K562 (cell line): ENCODE results near the gene SGIP1.
"Not testable (repeated sequence)": the region's sequence is repeated elsewhere in the genome, so short reads cannot be mapped to it uniquely, and the experiment has no call there.

Experiments used
- BRCA1 ChIP-seq, 2 experiments: fragments of 450-650 bp in 1 of 2; sonication (generic) in 1 of 2; formaldehyde crosslinking in 1 of 2; IDR thresholded peaks; 2 replicates each; pipeline versions ENCODE4 v1.5.0 to v1.6.1; 2017 to 2020; ENCODE audit warnings: mild to moderate bottlenecking in 1 of 2, missing genetic modification reagents in 1 of 2
- HNRNPK ChIP-seq: fragments of 200-400 bp; formaldehyde crosslinking; IDR thresholded peaks from one replicate; pipeline ENCODE4 v1.6.1; 2018; ENCODE audit warnings: mild to moderate bottlenecking, low read depth, low read length; ENCODE audit not compliant: poor library complexity, severe bottlenecking
- MIER1 ChIP-seq: fragments of 450-650 bp; IDR thresholded peaks from 2 replicates; pipeline ENCODE4 v1.6.1; 2016; ENCODE audit warnings: antibody characterized with exemption, mild to moderate bottlenecking, low read depth
- NR2C1 ChIP-seq, 2 experiments: fragments of 450-650 bp; IDR thresholded peaks; 2 replicates each; pipeline ENCODE4 v1.6.1; 2017; ENCODE audit warnings: mild to moderate bottlenecking in 2 of 2, antibody characterized with exemption in 1 of 2, inconsistent platforms in 1 of 2, missing compliant biosample characterization in 1 of 2, missing genetic modification characterization in 1 of 2
- NRF1 ChIP-seq, 2 experiments: fragments of 450-650 bp; IDR thresholded peaks in 1 of 2; conservative IDR thresholded peaks in 1 of 2; 2 replicates each; pipeline ENCODE4 v1.6.1; 2014; ENCODE audit warnings: mild to moderate bottlenecking in 2 of 2
- POLR2A ChIP-seq: fragments of 450-650 bp; conservative IDR thresholded peaks from 2 replicates; pipeline ENCODE4 v1.6.1; 2016
- RBM22 ChIP-seq: fragments of 200-400 bp; formaldehyde crosslinking; IDR thresholded peaks from 2 replicates; pipeline ENCODE4 v1.6.1; 2018; ENCODE audit warnings: low read length, low read depth; ENCODE audit not compliant: poor library complexity, severe bottlenecking
- RCOR1 ChIP-seq, 2 experiments: IDR thresholded peaks; 2 replicates each; pipeline ENCODE4 v1.6.1; 2012; ENCODE audit warnings: low read depth in 2 of 2, low read length in 2 of 2, borderline replicate concordance in 1 of 2, improper control_type of control experiment in 1 of 2
- SIX5 ChIP-seq, 2 experiments: IDR thresholded peaks; 2 replicates each; pipeline ENCODE4 v1.6.1; 2011; ENCODE audit warnings: low read length in 2 of 2, borderline replicate concordance in 1 of 2, low read depth in 1 of 2, mild to moderate bottlenecking in 1 of 2, moderate library complexity in 1 of 2; ENCODE audit not compliant: insufficient read depth in 1 of 2
- SMARCA4 ChIP-seq: fragments of 450-650 bp; IDR thresholded peaks from 2 replicates; pipeline ENCODE4 v1.6.1; 2016
- ZBTB7A ChIP-seq: IDR thresholded peaks from 2 replicates; pipeline ENCODE4 v1.6.1; 2011; ENCODE audit warnings: low read depth, mild to moderate bottlenecking, low read length, moderate library complexity, borderline replicate concordance; ENCODE audit not compliant: control insufficient read depth
- TF ChIP-seq, protein P1 (sequence below), 3 experiments: IDR thresholded peaks in 2 of 3; conservative IDR thresholded peaks in 1 of 3; 2 replicates each; pipeline ENCODE4 v1.5.1; 2011 to 2012; ENCODE audit warnings: low read length in 3 of 3, mild to moderate bottlenecking in 3 of 3, control low read depth in 2 of 3, improper control_type of control experiment in 1 of 3, inconsistent platforms in 1 of 3, low read depth in 1 of 3, mixed read lengths in 1 of 3, moderate library complexity in 1 of 3; ENCODE audit not compliant: insufficient read depth in 2 of 3

DNA sequence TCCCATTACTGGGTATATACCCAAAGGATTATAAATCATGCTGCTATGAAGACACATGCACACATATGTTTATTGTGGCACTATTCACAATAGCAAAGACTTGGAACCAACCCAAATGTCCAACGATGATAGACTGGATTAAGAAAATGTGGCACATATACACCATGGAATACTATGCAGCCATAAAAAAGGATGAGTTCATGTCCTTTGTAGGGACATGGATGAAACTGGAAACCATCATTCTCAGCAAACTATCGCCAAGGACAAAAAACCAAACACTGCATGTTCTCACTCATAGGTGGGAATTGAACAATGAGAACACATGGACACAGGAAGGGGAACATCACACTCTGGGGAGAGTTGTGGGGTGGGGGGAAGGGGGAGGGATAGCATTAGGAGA is 251.8 kb downstream of the SGIP1 start:
- TF ChIP-seq POLR2A; MIER1; SIX5 (IDR thresholded peaks at IDR 0.05; ENCODE audit: borderline replicate concordance in 1 of 2, insufficient read depth in 1 of 2, low read depth in 1 of 2, low read length in 2 of 2); SMARCA4; RCOR1 (IDR thresholded peaks at IDR 0.05; ENCODE audit: borderline replicate concordance in 1 of 2, low read depth in 2 of 2, low read length in 2 of 2); BRCA1 (IDR thresholded peaks at IDR 0.05); BRCA1 (CRISPR knock-in tag; IDR thresholded peaks at IDR 0.05); RBM22; ZBTB7A; NRF1 (conservative IDR thresholded peaks at IDR 0.05 in 1 of 2, IDR thresholded peaks at IDR 0.05 in 1 of 2); NR2C1 (IDR thresholded peaks at IDR 0.05); NR2C1 (tag; IDR thresholded peaks at IDR 0.05); HNRNPK: not testable (repeated sequence)
- TF ChIP-seq, protein P1, sequence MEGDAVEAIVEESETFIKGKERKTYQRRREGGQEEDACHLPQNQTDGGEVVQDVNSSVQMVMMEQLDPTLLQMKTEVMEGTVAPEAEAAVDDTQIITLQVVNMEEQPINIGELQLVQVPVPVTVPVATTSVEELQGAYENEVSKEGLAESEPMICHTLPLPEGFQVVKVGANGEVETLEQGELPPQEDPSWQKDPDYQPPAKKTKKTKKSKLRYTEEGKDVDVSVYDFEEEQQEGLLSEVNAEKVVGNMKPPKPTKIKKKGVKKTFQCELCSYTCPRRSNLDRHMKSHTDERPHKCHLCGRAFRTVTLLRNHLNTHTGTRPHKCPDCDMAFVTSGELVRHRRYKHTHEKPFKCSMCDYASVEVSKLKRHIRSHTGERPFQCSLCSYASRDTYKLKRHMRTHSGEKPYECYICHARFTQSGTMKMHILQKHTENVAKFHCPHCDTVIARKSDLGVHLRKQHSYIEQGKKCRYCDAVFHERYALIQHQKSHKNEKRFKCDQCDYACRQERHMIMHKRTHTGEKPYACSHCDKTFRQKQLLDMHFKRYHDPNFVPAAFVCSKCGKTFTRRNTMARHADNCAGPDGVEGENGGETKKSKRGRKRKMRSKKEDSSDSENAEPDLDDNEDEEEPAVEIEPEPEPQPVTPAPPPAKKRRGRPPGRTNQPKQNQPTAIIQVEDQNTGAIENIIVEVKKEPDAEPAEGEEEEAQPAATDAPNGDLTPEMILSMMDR (IDR thresholded peaks at IDR 0.05 in 2 of 3, conservative IDR thresholded peaks at IDR 0.05 in 1 of 3; ENCODE audit: insufficient read depth in 2 of 3, low read depth in 1 of 3, low read length in 3 of 3): not testable (repeated sequence)
